OCI-LY1 (cell line): ENCODE results near the gene MARK3.

ENCODE experiments used
- H2AFZ ChIP-seq: fragments of 200-600 bp; sonication (generic), shearing (Covaris generic); 2 replicates; pipeline ENCODE4 v1.6.0; 2014; ENCODE audit warnings: antibody characterized with exemption, mild to moderate bottlenecking, low read length
- H3F3A ChIP-seq: fragments of 200-600 bp; sonication (generic), shearing (Covaris generic); 2 replicates; pipeline ENCODE4 v1.6.0; 2014; ENCODE audit warnings: mild to moderate bottlenecking, antibody characterized with exemption, low read length, moderate library complexity; ENCODE audit not compliant: insufficient read depth
- H3K27ac ChIP-seq: fragments of 200-600 bp; sonication (generic); 2 replicates; pipeline ENCODE4 v1.5.1; 2014; ENCODE audit warnings: low read length, mixed run types, mild to moderate bottlenecking, low read depth; ENCODE audit not compliant: poor library complexity, severe bottlenecking
- H3K27me3 ChIP-seq: fragments of 200-600 bp; sonication (generic); 2 replicates; pipeline ENCODE4 v1.6.0; 2014; ENCODE audit warnings: antibody characterized with exemption, mild to moderate bottlenecking, low read length, moderate library complexity; ENCODE audit not compliant: insufficient read depth
- H3K36me3 ChIP-seq: fragments of 200-600 bp; sonication (generic); 2 replicates; pipeline ENCODE4 v1.6.1; 2014; ENCODE audit warnings: mild to moderate bottlenecking, antibody characterized with exemption, low read length, moderate library complexity, mixed read lengths; ENCODE audit not compliant: insufficient read depth
- H3K4me1 ChIP-seq: fragments of 200-600 bp; sonication (generic); 2 replicates; pipeline ENCODE4 v1.5.1; 2014; ENCODE audit warnings: mild to moderate bottlenecking, low read length, moderate library complexity; ENCODE audit not compliant: insufficient read depth, severe bottlenecking
- H3K4me2 ChIP-seq: fragments of 200-600 bp; sonication (generic), shearing (Covaris generic); 2 replicates; pipeline ENCODE4 v1.6.1; 2014; ENCODE audit warnings: low read length
- H3K4me3 ChIP-seq: fragments of 200-600 bp; sonication (generic); 2 replicates; pipeline ENCODE4 v1.5.1; 2014; ENCODE audit warnings: low read length, low read depth, mild to moderate bottlenecking, mixed read lengths; ENCODE audit not compliant: poor library complexity, severe bottlenecking
- H3K79me2 ChIP-seq: fragments of 200-600 bp; shearing (Covaris generic); 2 replicates; pipeline ENCODE4 v1.6.1; 2016; ENCODE audit warnings: mixed run types, low read length, mixed read lengths; ENCODE audit not compliant: insufficient read depth
- H3K9ac ChIP-seq: fragments of 200-600 bp; sonication (generic), shearing (Covaris generic); 2 replicates; pipeline ENCODE4 v1.6.1; 2014; ENCODE audit warnings: mild to moderate bottlenecking, low read length, mixed read lengths
- H3K9me2 ChIP-seq: fragments of 200-600 bp; sonication (generic), shearing (Covaris generic); 2 replicates; pipeline ENCODE4 v1.6.1; 2014; ENCODE audit warnings: low read depth, mild to moderate bottlenecking, low read length, mixed read lengths
- H3K9me3 ChIP-seq: fragments of 200-600 bp; shearing (Covaris generic); 2 replicates; pipeline ENCODE4 v1.6.1; 2014; ENCODE audit warnings: low read length, mixed read lengths
- H4K20me1 ChIP-seq: fragments of 200-600 bp; sonication (generic), shearing (Covaris generic); 2 replicates; pipeline ENCODE4 v1.6.0; 2016; ENCODE audit warnings: mild to moderate bottlenecking, low read length; ENCODE audit not compliant: insufficient read depth
- EZH2 ChIP-seq: fragments of 200-600 bp; sonication (generic), shearing (Covaris generic); IDR thresholded peaks from 2 replicates; pipeline ENCODE4 v1.8.0; 2017; ENCODE audit warnings: borderline replicate concordance, mixed run types, mild to moderate bottlenecking, antibody characterized with exemption, low read length, moderate library complexity, mixed read lengths
- TF ChIP-seq, protein P1 (sequence below): fragments of 200-600 bp; sonication (generic), shearing (Covaris generic); IDR thresholded peaks from 2 replicates; pipeline ENCODE4 v1.5.1; 2017; ENCODE audit warnings: mild to moderate bottlenecking, antibody characterized with exemption, low read length, moderate library complexity, mixed read lengths

MARK3 gene

GRCh38 chr14:103542605-103543088 lies 157.4 kb downstream of the MARK3 start:
- Histone ChIP-seq H3K9me3 (no peaks in the 10 kb centered on the region), H2AFZ (no peak overlapping the region), H3K27me3 (0 out of 2 replicates have a peak, but pooled peaks cover 6% of the 10 kb centered on the region), H3K79me2 (no peaks in the 10 kb centered on the region), H3K36me3 (no peaks in the 10 kb centered on the region), H3F3A (no peaks in the 10 kb centered on the region), H3K9ac (no peak overlapping the region), H3K9me2 (no peaks in the 10 kb centered on the region), H3K27ac (no peak overlapping the region), H3K4me3 (no peak overlapping the region), H3K4me1 (no peaks in the 10 kb centered on the region), H3K4me2 (no peak overlapping the region), H4K20me1 (no peaks in the 10 kb centered on the region)
- no peak for TF ChIP-seq EZH2
- TF ChIP-seq, protein P1, sequence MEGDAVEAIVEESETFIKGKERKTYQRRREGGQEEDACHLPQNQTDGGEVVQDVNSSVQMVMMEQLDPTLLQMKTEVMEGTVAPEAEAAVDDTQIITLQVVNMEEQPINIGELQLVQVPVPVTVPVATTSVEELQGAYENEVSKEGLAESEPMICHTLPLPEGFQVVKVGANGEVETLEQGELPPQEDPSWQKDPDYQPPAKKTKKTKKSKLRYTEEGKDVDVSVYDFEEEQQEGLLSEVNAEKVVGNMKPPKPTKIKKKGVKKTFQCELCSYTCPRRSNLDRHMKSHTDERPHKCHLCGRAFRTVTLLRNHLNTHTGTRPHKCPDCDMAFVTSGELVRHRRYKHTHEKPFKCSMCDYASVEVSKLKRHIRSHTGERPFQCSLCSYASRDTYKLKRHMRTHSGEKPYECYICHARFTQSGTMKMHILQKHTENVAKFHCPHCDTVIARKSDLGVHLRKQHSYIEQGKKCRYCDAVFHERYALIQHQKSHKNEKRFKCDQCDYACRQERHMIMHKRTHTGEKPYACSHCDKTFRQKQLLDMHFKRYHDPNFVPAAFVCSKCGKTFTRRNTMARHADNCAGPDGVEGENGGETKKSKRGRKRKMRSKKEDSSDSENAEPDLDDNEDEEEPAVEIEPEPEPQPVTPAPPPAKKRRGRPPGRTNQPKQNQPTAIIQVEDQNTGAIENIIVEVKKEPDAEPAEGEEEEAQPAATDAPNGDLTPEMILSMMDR, result no peak

DNA sequence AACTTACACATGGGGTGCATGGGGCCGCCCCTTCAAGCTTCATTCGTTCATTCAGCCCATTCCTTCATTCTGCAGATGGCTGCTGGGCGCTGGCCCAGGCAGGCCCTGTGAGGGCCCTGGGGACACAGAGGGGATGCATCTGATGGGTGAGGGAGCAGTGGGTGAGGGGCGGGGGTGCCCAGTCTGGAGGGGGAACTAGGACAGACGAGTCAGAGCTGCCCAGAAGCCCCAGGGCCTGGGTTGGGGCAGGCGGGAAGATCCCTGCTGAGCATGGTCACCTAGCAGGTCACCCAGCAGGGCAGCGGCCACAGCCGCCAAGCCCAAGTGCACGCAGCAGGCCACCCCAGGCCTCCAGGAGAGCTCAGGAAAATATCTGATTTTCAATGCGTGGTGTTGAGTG lies 157.9 kb downstream of the MARK3 start:
- no peak overlapping the region for H3K9ac ChIP-seq
- no peak overlapping the region for H2AFZ ChIP-seq
- no peaks in the 10 kb centered on the region for H3K36me3 ChIP-seq
- no peaks in the 10 kb centered on the region for H3K4me1 ChIP-seq
- no peak overlapping the region for H3K4me2 ChIP-seq
- no peak for TF ChIP-seq EZH2
- TF ChIP-seq, protein P1, result no peak
- H3K9me3 ChIP-seq, result no peaks in the 10 kb centered on the region
- H4K20me1 ChIP-seq, result no peaks in the 10 kb centered on the region
- H3K27ac ChIP-seq, result no peak overlapping the region
- no peaks in the 10 kb centered on the region for H3K9me2 ChIP-seq
- H3F3A ChIP-seq, result no peaks in the 10 kb centered on the region
- H3K4me3 ChIP-seq, result no peak overlapping the region
- 0 out of 2 replicates have a peak, but pooled peaks cover 6% of the 10 kb centered on the region for H3K27me3 ChIP-seq
- no peaks in the 10 kb centered on the region for H3K79me2 ChIP-seq

- Histone ChIP-seq H3K9me3 (no peaks in the 10 kb centered on the region), H3K4me2 (no peak overlapping the region), H3K79me2 (no peaks in the 10 kb centered on the region), H3K9ac (no peak overlapping the region), H3K9me2 (no peaks in the 10 kb centered on the region), H4K20me1 (no peaks in the 10 kb centered on the region), H3F3A (no peaks in the 10 kb centered on the region), H3K4me1 (no peaks in the 10 kb centered on the region), H3K27me3 (0 out of 2 replicates have a peak, but pooled peaks cover 5% of the 10 kb centered on the region), H2AFZ (no peak overlapping the region), H3K27ac (no peak overlapping the region), H3K36me3 (no peaks in the 10 kb centered on the region), H3K4me3 (no peak overlapping the region)
- TF ChIP-seq, protein P1, result no peak
- no peak for TF ChIP-seq EZH2
These were observed 158.6 kb downstream of the MARK3 start for GRCh38 chr14:103543721-103544387.
